Measurements from ENCODE around the gene ACVR2B.

The ACVR2B gene

GRCh38 chr3:38454178-38454883 lies 641 bp downstream of the ACVR2B start:
- peak; percentile 62 for DNase-seq
- Mint-ChIP-seq H3K36me3 (ENCODE audit: low read depth) (peaks cover 3% of the 10 kb centered on the region), H3K4me1 (ENCODE audit: low read depth) (peaks cover 17% of the 10 kb centered on the region), H3K27ac (peak overlapping the region; percentile 87), H3K27me3 (peaks cover 10% of the 10 kb centered on the region), H3K9me3 (peaks cover 4% of the 10 kb centered on the region), H3K4me3 (peak overlapping the region; percentile 87)

DNA sequence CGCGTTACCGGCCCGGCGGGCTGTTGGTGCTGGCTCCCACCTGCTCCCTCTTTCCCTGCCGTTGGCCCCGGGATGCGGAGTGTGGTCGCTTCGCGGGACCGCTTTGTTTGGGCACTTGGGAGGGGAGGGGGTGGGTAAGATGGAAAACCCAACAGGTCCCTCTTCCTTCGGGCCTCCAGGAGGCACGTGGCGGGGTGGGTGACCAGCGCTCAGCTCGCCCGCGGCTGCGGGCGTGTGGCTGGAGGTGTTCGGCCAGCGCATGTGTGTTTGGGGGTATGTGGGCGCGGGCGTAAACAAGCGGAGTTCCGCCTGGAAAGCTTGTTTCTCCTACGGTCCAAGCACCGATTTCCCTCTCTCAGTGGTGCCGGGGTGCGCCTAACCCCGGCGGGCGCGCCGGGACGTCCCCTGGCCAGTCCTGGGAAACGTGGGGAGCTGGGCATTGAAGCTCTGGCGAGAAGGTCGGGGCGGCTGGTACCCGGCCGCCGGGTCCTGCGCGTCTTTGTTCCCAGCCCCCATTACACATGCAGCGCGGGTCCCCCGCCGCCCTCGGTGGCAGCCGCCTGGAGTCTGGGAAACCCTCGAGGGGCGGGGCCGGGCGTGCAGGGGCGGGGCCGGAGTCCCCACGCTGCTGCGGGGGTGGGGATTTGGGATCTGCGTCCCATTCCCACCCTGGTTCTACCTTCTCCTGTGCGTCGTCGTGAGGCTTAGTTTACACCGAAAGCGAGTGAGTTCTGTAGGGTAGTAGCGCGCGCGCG lies 1.4 kb downstream of the ACVR2B start:
- peaks cover 10% of the 10 kb centered on the region for H3K27me3 Mint-ChIP-seq
- H3K27ac Mint-ChIP-seq = no peak overlapping the region
- peaks cover 17% of the 10 kb centered on the region for H3K4me1 Mint-ChIP-seq (ENCODE audit: low read depth)
- H3K36me3 Mint-ChIP-seq (ENCODE audit: low read depth) = peaks cover 3% of the 10 kb centered on the region
- peak overlapping the region; percentile 87 for H3K4me3 Mint-ChIP-seq
- DNase-seq = peak; percentile 70
- peaks cover 4% of the 10 kb centered on the region for H3K9me3 Mint-ChIP-seq

GRCh38 chr3:38455639-38456430 lies 2.1 kb downstream of the ACVR2B start:
- DNase-seq = no peak
- H3K36me3 Mint-ChIP-seq (ENCODE audit: low read depth) = peaks cover 3% of the 10 kb centered on the region
- H3K4me3 Mint-ChIP-seq = peak overlapping the region; percentile 87
- no peak overlapping the region for H3K27ac Mint-ChIP-seq
- H3K4me1 Mint-ChIP-seq (ENCODE audit: low read depth) = peaks cover 17% of the 10 kb centered on the region
- H3K27me3 Mint-ChIP-seq = peaks cover 10% of the 10 kb centered on the region
- peaks cover 2% of the 10 kb centered on the region for H3K9me3 Mint-ChIP-seq

GRCh38 chr3:38457111-38458003 lies 3.7 kb downstream of the ACVR2B start:
- Mint-ChIP-seq H3K9me3 (no peaks in the 10 kb centered on the region), H3K4me3 (no peak overlapping the region), H3K27me3 (peaks cover 10% of the 10 kb centered on the region), H3K4me1 (ENCODE audit: low read depth) (peaks cover 17% of the 10 kb centered on the region), H3K27ac (no peak overlapping the region), H3K36me3 (ENCODE audit: low read depth) (peaks cover 3% of the 10 kb centered on the region)
- DNase-seq = no peak

DNA sequence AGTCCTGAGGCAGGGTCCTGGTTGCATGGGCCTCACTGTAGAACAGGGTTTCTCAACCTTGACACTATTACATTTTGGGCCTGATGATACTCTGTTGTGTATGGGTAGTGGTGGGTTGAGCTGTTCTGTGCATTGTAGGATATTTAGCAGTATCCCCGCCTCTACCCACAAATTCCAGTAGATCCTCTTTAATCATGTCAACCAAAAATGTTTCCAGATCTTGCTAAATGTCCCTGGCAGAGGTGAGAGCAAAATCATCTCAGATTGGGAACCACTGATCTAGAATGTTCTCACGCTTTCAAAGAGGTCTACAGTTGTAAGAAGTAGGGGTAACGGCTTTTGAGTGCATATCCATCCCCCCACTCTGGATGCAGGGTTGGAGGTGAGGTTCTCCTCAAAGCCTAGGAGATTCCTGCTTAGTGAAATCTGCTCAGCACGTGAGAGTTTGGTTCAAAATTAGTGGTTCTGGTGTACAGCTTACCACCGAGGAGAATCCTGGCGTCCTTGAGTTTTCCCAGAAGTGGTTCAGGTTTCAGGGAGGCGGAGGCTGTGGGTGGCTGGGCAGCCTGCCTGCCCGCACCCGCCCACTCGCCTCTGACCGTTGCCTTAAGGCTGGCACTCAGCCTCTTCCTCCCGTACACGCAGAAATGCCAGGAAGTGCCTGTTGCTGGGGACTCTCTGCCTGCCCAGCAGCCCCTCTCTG lies 5.3 kb downstream of the ACVR2B start:
- DNase-seq = no peak
- Mint-ChIP-seq H3K9me3 (no peaks in the 10 kb centered on the region), H3K27me3 (peaks cover 3% of the 10 kb centered on the region), H3K4me3 (no peak overlapping the region), H3K27ac (no peak overlapping the region), H3K4me1 (ENCODE audit: low read depth) (peaks cover 8% of the 10 kb centered on the region), H3K36me3 (ENCODE audit: low read depth) (peaks cover 3% of the 10 kb centered on the region)

GRCh38 chr3:38459499-38460048 lies 5.9 kb downstream of the ACVR2B start:
- no peak overlapping the region for H3K4me3 Mint-ChIP-seq
- peaks cover under 1% of the 10 kb centered on the region for H3K36me3 Mint-ChIP-seq (ENCODE audit: low read depth)
- H3K27ac Mint-ChIP-seq = no peak overlapping the region
- H3K27me3 Mint-ChIP-seq = peaks cover 1% of the 10 kb centered on the region
- H3K4me1 Mint-ChIP-seq (ENCODE audit: low read depth) = peaks cover 6% of the 10 kb centered on the region
- DNase-seq = no peak
- H3K9me3 Mint-ChIP-seq = no peaks in the 10 kb centered on the region

- no peak for DNase-seq
- H3K4me1 Mint-ChIP-seq (ENCODE audit: low read depth) = peaks cover 3% of the 10 kb centered on the region
- no peak overlapping the region for H3K4me3 Mint-ChIP-seq
- H3K27ac Mint-ChIP-seq = no peak overlapping the region
- no peaks in the 10 kb centered on the region for H3K27me3 Mint-ChIP-seq
- H3K9me3 Mint-ChIP-seq = peaks cover 2% of the 10 kb centered on the region
- H3K36me3 Mint-ChIP-seq (ENCODE audit: low read depth) = no peaks in the 10 kb centered on the region
Observed at GRCh38 chr3:38460377-38461270, 6.9 kb downstream of the ACVR2B start.

DNA sequence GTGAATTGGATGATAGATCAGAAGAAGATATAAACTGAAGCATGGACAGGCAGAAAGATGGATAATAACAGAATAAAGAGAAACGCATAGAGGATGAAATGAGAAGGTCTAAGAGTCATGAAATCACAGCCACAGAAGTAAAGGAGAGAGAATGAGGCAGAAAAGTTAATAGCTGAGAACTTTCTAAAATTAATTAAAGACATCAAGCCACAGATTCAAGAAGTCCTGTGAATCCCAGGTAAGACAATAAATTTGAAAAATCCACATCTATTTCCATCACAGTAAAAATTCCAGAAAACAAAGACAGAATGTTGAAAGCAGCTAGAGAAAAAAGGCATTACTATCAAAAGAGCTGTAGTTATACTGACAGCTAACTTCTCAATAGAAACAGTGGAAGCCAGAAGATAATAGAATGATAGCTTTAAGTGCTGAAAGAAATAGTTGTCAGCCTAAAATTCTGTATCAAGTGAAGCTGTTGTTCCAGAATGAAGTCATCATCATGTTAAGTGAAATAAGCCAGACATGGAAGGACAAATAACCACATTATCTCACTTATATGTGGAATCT lies 12.0 kb downstream of the ACVR2B start:
- Mint-ChIP-seq H3K9me3 (peaks cover 8% of the 10 kb centered on the region), H3K27ac (no peak overlapping the region), H3K27me3 (no peaks in the 10 kb centered on the region), H3K4me1 (ENCODE audit: low read depth) (no peaks in the 10 kb centered on the region), H3K36me3 (ENCODE audit: low read depth) (peaks cover 2% of the 10 kb centered on the region), H3K4me3 (no peak overlapping the region)
- DNase-seq = no peak

- H3K27me3 Mint-ChIP-seq = no peaks in the 10 kb centered on the region
- H3K36me3 Mint-ChIP-seq (ENCODE audit: low read depth) = peaks cover 2% of the 10 kb centered on the region
- no peak overlapping the region for H3K4me3 Mint-ChIP-seq
- H3K9me3 Mint-ChIP-seq = peaks cover 8% of the 10 kb centered on the region
- no peak for DNase-seq
- peaks cover 14% of the 10 kb centered on the region for H3K4me1 Mint-ChIP-seq (ENCODE audit: low read depth)
- H3K27ac Mint-ChIP-seq = no peak overlapping the region
Observed at GRCh38 chr3:38468765-38469164, 15.1 kb downstream of the ACVR2B start.

GRCh38 chr3:38469852-38470251 lies 16.2 kb downstream of the ACVR2B start:
- no peak for DNase-seq
- Mint-ChIP-seq H3K36me3 (ENCODE audit: low read depth) (peaks cover 2% of the 10 kb centered on the region), H3K27ac (no peak overlapping the region), H3K4me1 (ENCODE audit: low read depth) (peaks cover 14% of the 10 kb centered on the region), H3K4me3 (no peak overlapping the region), H3K9me3 (peaks cover 8% of the 10 kb centered on the region), H3K27me3 (no peaks in the 10 kb centered on the region)

GRCh38 chr3:38471260-38471857 lies 17.7 kb downstream of the ACVR2B start:
- H3K4me3 Mint-ChIP-seq = no peak overlapping the region
- no peak overlapping the region for H3K27ac Mint-ChIP-seq
- H3K4me1 Mint-ChIP-seq (ENCODE audit: low read depth) = peaks cover 14% of the 10 kb centered on the region
- H3K36me3 Mint-ChIP-seq (ENCODE audit: low read depth) = peaks cover 2% of the 10 kb centered on the region
- peaks cover 6% of the 10 kb centered on the region for H3K9me3 Mint-ChIP-seq
- H3K27me3 Mint-ChIP-seq = no peaks in the 10 kb centered on the region
- DNase-seq = no peak

DNA sequence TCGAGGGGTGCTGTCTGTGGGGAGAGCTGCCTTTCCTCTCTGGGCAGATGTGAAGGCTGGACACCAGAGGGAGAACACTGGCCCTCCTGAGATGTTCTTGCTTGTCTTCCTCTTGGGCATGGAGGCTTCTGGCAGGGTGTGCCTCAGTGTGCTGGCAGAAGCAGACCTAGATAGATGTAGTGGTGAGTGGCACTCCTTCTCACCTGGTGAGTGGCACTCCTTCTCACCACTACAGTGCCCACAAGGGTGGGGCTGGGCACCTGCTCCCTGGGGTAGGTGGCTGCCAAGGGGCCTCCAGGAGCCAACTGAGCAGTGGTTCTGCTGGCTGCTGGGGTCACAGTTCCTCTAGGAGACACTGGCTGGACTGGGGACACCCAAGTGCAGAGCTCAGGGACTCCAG lies 18.7 kb downstream of the ACVR2B start:
- peaks cover 14% of the 10 kb centered on the region for H3K4me1 Mint-ChIP-seq (ENCODE audit: low read depth)
- peaks cover 2% of the 10 kb centered on the region for H3K36me3 Mint-ChIP-seq (ENCODE audit: low read depth)
- no peaks in the 10 kb centered on the region for H3K27me3 Mint-ChIP-seq

More for the DNA sequence above, 18.7 kb downstream of the ACVR2B start:
- Mint-ChIP-seq H3K27ac (no peak overlapping the region), H3K9me3 (peaks cover 6% of the 10 kb centered on the region), H3K4me3 (no peak overlapping the region)
- DNase-seq = no peak
